Measurements from ENCODE around the gene PRUNE1. TPM values are rescaled to one million over a fixed set of nuclear protein-coding genes. Genes with fewer than 3 reads are reported as not detected.

Gene PRUNE1
- total and polyA plus RNA-seq, 2 donors (not counting 1 experiment from before 2014, with no cell fraction given), result 6.3 to 16.6 TPM

- peaks cover 12% of the 10 kb centered on the region for H3K4me1 ChIP-seq (ENCODE audit: control insufficient read depth, extremely low read depth, insufficient read depth, low read length)
- no peak overlapping the region for H3K9ac ChIP-seq (ENCODE audit: insufficient read depth, low read length)
- TF ChIP-seq EZH2 (IDR thresholded peaks at IDR 0.05; ENCODE audit: low read length, missing control alignments) (no peak), CTCF (conservative IDR thresholded peaks at IDR 0.05 in 1 of 2, IDR thresholded peaks at IDR 0.05 in 1 of 2; ENCODE audit: low read depth in 1 of 2, low read length in 2 of 2) (peak; percentile 100)
- peak; percentile 78 to 89 for DNase-seq (ENCODE audit: low read depth in 2 of 2)
- H4K20me1 ChIP-seq (ENCODE audit: control insufficient read depth, extremely low read depth, insufficient read depth, low read length), result no peaks in the 10 kb centered on the region
- no peak overlapping the region for H3K4me3 ChIP-seq (replicated peaks in 1 of 4; ENCODE audit: control extremely low read depth in 1 of 4, insufficient read depth in 1 of 4, low read depth in 3 of 4, low read length in 4 of 4)
- no peaks in the 10 kb centered on the region for H3K27me3 ChIP-seq (ENCODE audit: control insufficient read depth, insufficient read depth, low read length)
- no peaks in the 10 kb centered on the region for H3K79me2 ChIP-seq (ENCODE audit: control insufficient read depth, insufficient read depth, low read length)
- no peak overlapping the region for H3K27ac ChIP-seq (ENCODE audit: insufficient read depth, low read length)
- H2AFZ ChIP-seq (ENCODE audit: low read length), result peak overlapping the region; percentile 70
- H3K4me2 ChIP-seq (ENCODE audit: extremely low read depth, insufficient read depth, low read length), result peak overlapping the region; percentile 59
- no peaks in the 10 kb centered on the region for H3K9me3 ChIP-seq (ENCODE audit: control insufficient read depth, insufficient read depth, low read depth, low read length)
- no peaks in the 10 kb centered on the region for H3K36me3 ChIP-seq (ENCODE audit: control insufficient read depth, insufficient read depth, low read length)
Observed at GRCh38 chr1:150979092-150980056, 28.9 kb upstream of the PRUNE1 start.

GRCh38 chr1:150981177-150981804 is 27.0 kb upstream of the PRUNE1 start:
- Histone ChIP-seq H3K79me2 (ENCODE audit: control insufficient read depth, insufficient read depth, low read length) (no peaks in the 10 kb centered on the region), H3K36me3 (ENCODE audit: control insufficient read depth, insufficient read depth, low read length) (no peaks in the 10 kb centered on the region), H3K27me3 (ENCODE audit: control insufficient read depth, insufficient read depth, low read length) (no peaks in the 10 kb centered on the region), H3K9me3 (ENCODE audit: control insufficient read depth, insufficient read depth, low read depth, low read length) (no peaks in the 10 kb centered on the region), H3K4me3 (replicated peaks in 1 of 4; ENCODE audit: control extremely low read depth in 1 of 4, insufficient read depth in 1 of 4, low read depth in 3 of 4, low read length in 4 of 4) (no peak overlapping the region), H3K27ac (ENCODE audit: insufficient read depth, low read length) (no peak overlapping the region), H3K4me2 (ENCODE audit: extremely low read depth, insufficient read depth, low read length) (no peak overlapping the region), H3K4me1 (ENCODE audit: control insufficient read depth, extremely low read depth, insufficient read depth, low read length) (peaks cover 12% of the 10 kb centered on the region), H2AFZ (ENCODE audit: low read length) (no peak overlapping the region), H3K9ac (ENCODE audit: insufficient read depth, low read length) (no peak overlapping the region), H4K20me1 (ENCODE audit: control insufficient read depth, extremely low read depth, insufficient read depth, low read length) (no peaks in the 10 kb centered on the region)
- TF ChIP-seq EZH2 (IDR thresholded peaks at IDR 0.05; ENCODE audit: low read length, missing control alignments) (no peak), CTCF (conservative IDR thresholded peaks at IDR 0.05 in 1 of 2, IDR thresholded peaks at IDR 0.05 in 1 of 2; ENCODE audit: low read depth in 1 of 2, low read length in 2 of 2) (no peak)
- no peak for DNase-seq (ENCODE audit: low read depth in 2 of 2)
